ENCODE results near the gene RASA2.
A peak's percentile ranks its signal among the peaks of the same experiment; 100 is the strongest.
"Not testable (repeated sequence)": the region's sequence is repeated elsewhere in the genome, so short reads cannot be mapped to it uniquely, and the experiment has no call there.

The RASA2 gene

DNA sequence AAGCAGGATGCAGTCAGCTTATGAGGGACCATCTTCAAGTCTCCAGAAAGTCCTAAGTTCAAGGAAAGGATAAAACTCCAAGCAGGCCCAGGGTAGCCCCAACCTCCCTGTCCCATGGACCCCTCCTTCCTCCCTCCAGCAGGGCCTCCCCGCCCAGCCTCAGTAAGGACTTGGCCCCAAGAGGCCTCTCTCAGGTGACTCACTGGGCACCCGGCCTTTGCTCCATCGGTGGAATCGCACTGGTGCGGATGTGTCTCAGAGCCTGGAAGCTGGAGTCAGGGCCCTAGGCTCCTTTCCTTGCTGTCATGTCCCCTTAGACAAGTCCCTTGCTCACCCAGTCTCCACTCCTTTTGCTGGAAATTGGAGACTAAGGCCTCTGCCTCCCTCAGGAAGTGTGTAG is 136.9 kb downstream of the RASA2 start:
- H3K9ac ChIP-seq (ENCODE audit: low read length in 5 of 5) = no peak overlapping the region
- no peak overlapping the region for H3K27ac ChIP-seq (ENCODE audit: low read depth, low read length)
- H3K36me3 ChIP-seq (ENCODE audit: control insufficient read depth in 5 of 5, insufficient read depth in 5 of 5, low read length in 5 of 5) = no peaks in the 10 kb centered on the region
- H3K4me1 ChIP-seq (ENCODE audit: control insufficient read depth in 5 of 5, insufficient read depth in 5 of 5, low read length in 5 of 5) = peaks cover 0 to 3% (median 0%) of the 10 kb centered on the region in 5 donors
- no peak overlapping the region for H3K4me3 ChIP-seq (ENCODE audit: low read depth in 1 of 5, low read length in 5 of 5)
- H3K9me3 ChIP-seq (ENCODE audit: control insufficient read depth in 5 of 5, low read length in 5 of 5) = peaks cover 0 to 10% (median 3%) of the 10 kb centered on the region in 5 donors
- H3K27me3 ChIP-seq (ENCODE audit: control insufficient read depth in 5 of 5, insufficient read depth in 4 of 5, low read length in 5 of 5) = no peaks in the 10 kb centered on the region

DNA sequence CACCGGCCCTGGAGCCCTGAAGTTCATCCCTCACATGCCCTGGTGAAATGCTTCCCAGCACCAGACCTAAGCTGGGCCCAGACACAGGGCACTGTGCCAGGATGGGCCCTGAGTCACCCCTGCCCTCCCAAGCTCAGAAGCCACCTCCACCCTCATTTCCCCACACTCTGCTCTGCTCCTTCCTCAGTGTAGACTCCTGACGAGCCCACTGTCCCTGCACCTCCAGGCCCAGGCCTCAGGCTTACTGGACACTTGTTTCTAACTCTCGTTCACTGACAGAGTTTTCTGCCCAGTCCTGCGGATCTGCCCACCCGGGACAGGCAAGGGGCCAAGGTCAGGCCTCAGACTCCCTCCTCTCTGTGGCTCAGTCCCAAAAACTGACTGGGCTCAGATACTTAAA is 138.7 kb downstream of the RASA2 start:
- Histone ChIP-seq H3K9ac (ENCODE audit: low read length in 5 of 5) (no peak overlapping the region), H3K27ac (ENCODE audit: low read depth, low read length) (no peak overlapping the region), H3K36me3 (ENCODE audit: control insufficient read depth in 5 of 5, insufficient read depth in 5 of 5, low read length in 5 of 5) (no peaks in the 10 kb centered on the region), H3K4me3 (ENCODE audit: low read depth in 1 of 5, low read length in 5 of 5) (no peak overlapping the region), H3K27me3 (ENCODE audit: control insufficient read depth in 5 of 5, insufficient read depth in 4 of 5, low read length in 5 of 5) (no peaks in the 10 kb centered on the region), H3K9me3 (ENCODE audit: control insufficient read depth in 5 of 5, low read length in 5 of 5) (peaks cover 0 to 18% (median 7%) of the 10 kb centered on the region in 5 donors), H3K4me1 (ENCODE audit: control insufficient read depth in 5 of 5, insufficient read depth in 5 of 5, low read length in 5 of 5) (no peaks in the 10 kb centered on the region)

GRCh38 chr3:141628334-141628733 is 141.5 kb downstream of the RASA2 start:
- H3K27ac ChIP-seq (ENCODE audit: low read depth, low read length); H3K9ac ChIP-seq (ENCODE audit: low read length in 5 of 5); H3K4me3 ChIP-seq (ENCODE audit: low read depth in 1 of 5, low read length in 5 of 5); H3K4me1 ChIP-seq (ENCODE audit: control insufficient read depth in 5 of 5, insufficient read depth in 5 of 5, low read length in 5 of 5); H3K36me3 ChIP-seq (ENCODE audit: control insufficient read depth in 5 of 5, insufficient read depth in 5 of 5, low read length in 5 of 5); H3K27me3 ChIP-seq (ENCODE audit: control insufficient read depth in 5 of 5, insufficient read depth in 4 of 5, low read length in 5 of 5): not testable (repeated sequence)
- H3K9me3 ChIP-seq (ENCODE audit: control insufficient read depth in 5 of 5, low read length in 5 of 5) = peaks cover 0 to 15% (median 7%) of the 10 kb centered on the region in 5 donors

- H3K4me3 ChIP-seq (ENCODE audit: low read depth in 1 of 5, low read length in 5 of 5); H3K4me1 ChIP-seq (ENCODE audit: control insufficient read depth in 5 of 5, insufficient read depth in 5 of 5, low read length in 5 of 5); H3K27ac ChIP-seq (ENCODE audit: low read depth, low read length); H3K9ac ChIP-seq (ENCODE audit: low read length in 5 of 5); H3K36me3 ChIP-seq (ENCODE audit: control insufficient read depth in 5 of 5, insufficient read depth in 5 of 5, low read length in 5 of 5); H3K27me3 ChIP-seq (ENCODE audit: control insufficient read depth in 5 of 5, insufficient read depth in 4 of 5, low read length in 5 of 5): not testable (repeated sequence)
- peaks cover 0 to 15% (median 7%) of the 10 kb centered on the region in 5 donors for H3K9me3 ChIP-seq (ENCODE audit: control insufficient read depth in 5 of 5, low read length in 5 of 5)
These were observed 142.1 kb downstream of the RASA2 start for GRCh38 chr3:141628868-141629441.

DNA sequence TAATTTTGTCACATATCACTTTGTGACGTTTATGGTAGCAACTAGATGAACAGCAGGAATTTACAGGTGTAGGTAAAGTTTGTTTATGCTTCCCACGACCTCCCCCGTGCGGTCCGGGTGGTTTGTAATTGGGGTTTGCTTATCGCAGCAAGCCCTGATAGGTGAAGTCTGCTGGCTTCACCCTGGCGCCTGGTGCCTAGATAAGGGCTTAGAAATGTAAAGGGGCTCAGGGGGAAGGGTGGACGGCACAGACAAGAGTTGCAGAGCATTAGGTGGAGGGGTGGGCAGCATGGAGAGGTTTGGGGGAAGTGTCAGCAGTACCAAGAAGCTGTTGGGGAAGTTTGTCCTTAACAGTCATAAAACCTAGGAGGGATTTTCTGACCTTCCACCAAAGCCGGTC is 143.1 kb downstream of the RASA2 start:
- Histone ChIP-seq H3K27me3 (ENCODE audit: control insufficient read depth in 5 of 5, insufficient read depth in 4 of 5, low read length in 5 of 5) (no peaks in the 10 kb centered on the region), H3K9ac (ENCODE audit: low read length in 5 of 5) (no peak overlapping the region), H3K4me3 (ENCODE audit: low read depth in 1 of 5, low read length in 5 of 5) (no peak overlapping the region), H3K4me1 (ENCODE audit: control insufficient read depth in 5 of 5, insufficient read depth in 5 of 5, low read length in 5 of 5) (no peaks in the 10 kb centered on the region), H3K36me3 (ENCODE audit: control insufficient read depth in 5 of 5, insufficient read depth in 5 of 5, low read length in 5 of 5) (no peaks in the 10 kb centered on the region), H3K9me3 (ENCODE audit: control insufficient read depth in 5 of 5, low read length in 5 of 5) (peaks cover 0 to 15% (median 7%) of the 10 kb centered on the region in 5 donors), H3K27ac (ENCODE audit: low read depth, low read length) (no peak overlapping the region)

DNA sequence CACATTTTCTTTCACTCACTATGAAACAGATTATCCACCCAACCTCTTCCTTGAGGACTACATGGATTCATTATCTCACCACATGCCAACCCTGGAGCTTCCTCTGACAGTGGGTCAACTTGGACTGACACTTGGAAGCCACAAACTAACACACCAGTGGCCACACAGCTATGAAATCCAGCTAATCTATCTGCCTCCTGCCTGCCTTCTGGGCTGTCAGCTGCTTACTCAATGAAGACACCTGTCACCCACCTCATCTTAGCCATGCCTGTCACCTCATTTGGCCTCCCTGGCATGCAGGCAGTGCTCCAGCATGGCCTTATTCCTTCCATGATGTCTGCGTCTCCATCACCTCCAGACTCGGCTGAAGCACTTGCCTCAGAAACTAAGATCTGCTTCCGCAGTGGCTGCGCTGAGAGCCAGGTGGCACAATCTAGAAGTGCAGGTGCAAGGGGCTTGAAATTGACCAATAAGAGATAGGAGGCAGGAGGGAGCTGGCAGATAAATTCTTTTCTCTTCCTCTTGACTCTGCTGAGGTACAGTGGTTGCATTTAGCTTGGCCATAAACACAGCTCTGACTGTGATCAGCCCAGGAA is 146.1 kb downstream of the RASA2 start:
- peaks cover 0 to 15% (median 7%) of the 10 kb centered on the region in 5 donors for H3K9me3 ChIP-seq (ENCODE audit: control insufficient read depth in 5 of 5, low read length in 5 of 5)
- H3K9ac ChIP-seq (ENCODE audit: low read length in 5 of 5) = no peak overlapping the region
- no peak overlapping the region for H3K27ac ChIP-seq (ENCODE audit: low read depth, low read length)
- H3K4me1 ChIP-seq (ENCODE audit: control insufficient read depth in 5 of 5, insufficient read depth in 5 of 5, low read length in 5 of 5) = no peaks in the 10 kb centered on the region
- no peak overlapping the region for H3K4me3 ChIP-seq (ENCODE audit: low read depth in 1 of 5, low read length in 5 of 5)
- H3K36me3 ChIP-seq (ENCODE audit: control insufficient read depth in 5 of 5, insufficient read depth in 5 of 5, low read length in 5 of 5) = no peaks in the 10 kb centered on the region
- H3K27me3 ChIP-seq (ENCODE audit: control insufficient read depth in 5 of 5, insufficient read depth in 4 of 5, low read length in 5 of 5) = no peaks in the 10 kb centered on the region

DNA sequence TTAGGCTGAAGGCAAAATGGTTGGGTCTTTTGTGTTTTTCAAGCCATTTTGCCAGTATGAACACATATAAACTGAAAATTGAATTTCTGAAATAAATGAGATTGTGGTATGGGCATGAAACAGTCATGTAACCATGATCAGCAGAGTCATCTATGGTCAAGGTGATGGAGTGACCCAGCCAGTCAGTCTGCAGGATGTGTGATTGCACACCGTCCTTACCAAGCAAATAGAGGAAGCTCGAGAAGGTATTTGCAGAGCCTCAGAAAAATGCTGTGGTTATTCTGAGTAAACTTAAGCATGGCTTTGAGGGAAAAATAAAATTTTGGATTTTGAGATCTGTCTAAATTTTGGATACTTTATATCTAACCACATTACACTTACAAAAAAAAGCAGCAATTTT is 155.4 kb downstream of the RASA2 start:
- Histone ChIP-seq H3K27me3 (ENCODE audit: control insufficient read depth in 5 of 5, insufficient read depth in 4 of 5, low read length in 5 of 5) (no peaks in the 10 kb centered on the region), H3K9ac (ENCODE audit: low read length in 5 of 5) (no peak overlapping the region), H3K4me3 (ENCODE audit: low read depth in 1 of 5, low read length in 5 of 5) (no peak overlapping the region), H3K9me3 (ENCODE audit: control insufficient read depth in 5 of 5, low read length in 5 of 5) (peaks cover 0 to 3% (median 0%) of the 10 kb centered on the region in 5 donors), H3K36me3 (ENCODE audit: control insufficient read depth in 5 of 5, insufficient read depth in 5 of 5, low read length in 5 of 5) (no peaks in the 10 kb centered on the region), H3K27ac (ENCODE audit: low read depth, low read length) (no peak overlapping the region), H3K4me1 (ENCODE audit: control insufficient read depth in 5 of 5, insufficient read depth in 5 of 5, low read length in 5 of 5) (peaks cover 1 to 9% (median 9%) of the 10 kb centered on the region in 5 donors)

GRCh38 chr3:141643391-141643790 is 156.6 kb downstream of the RASA2 start:
- Histone ChIP-seq H3K27ac (ENCODE audit: low read depth, low read length) (no peak overlapping the region), H3K36me3 (ENCODE audit: control insufficient read depth in 5 of 5, insufficient read depth in 5 of 5, low read length in 5 of 5) (no peaks in the 10 kb centered on the region), H3K27me3 (ENCODE audit: control insufficient read depth in 5 of 5, insufficient read depth in 4 of 5, low read length in 5 of 5) (no peaks in the 10 kb centered on the region), H3K9me3 (ENCODE audit: control insufficient read depth in 5 of 5, low read length in 5 of 5) (peaks cover 0 to 6% (median 0%) of the 10 kb centered on the region in 5 donors), H3K4me3 (ENCODE audit: low read depth in 1 of 5, low read length in 5 of 5) (no peak overlapping the region), H3K9ac (ENCODE audit: low read length in 5 of 5) (peak overlapping the region in 1 of 5 donors; percentile 23), H3K4me1 (ENCODE audit: control insufficient read depth in 5 of 5, insufficient read depth in 5 of 5, low read length in 5 of 5) (peaks cover 1 to 9% (median 9%) of the 10 kb centered on the region in 5 donors)

- Histone ChIP-seq H3K36me3 (ENCODE audit: control insufficient read depth in 5 of 5, insufficient read depth in 5 of 5, low read length in 5 of 5) (no peaks in the 10 kb centered on the region), H3K27me3 (ENCODE audit: control insufficient read depth in 5 of 5, insufficient read depth in 4 of 5, low read length in 5 of 5) (no peaks in the 10 kb centered on the region), H3K27ac (ENCODE audit: low read depth, low read length) (no peak overlapping the region), H3K9me3 (ENCODE audit: control insufficient read depth in 5 of 5, low read length in 5 of 5) (peaks cover 0 to 6% (median 0%) of the 10 kb centered on the region in 5 donors), H3K4me1 (ENCODE audit: control insufficient read depth in 5 of 5, insufficient read depth in 5 of 5, low read length in 5 of 5) (peaks cover 1 to 9% (median 9%) of the 10 kb centered on the region in 5 donors), H3K4me3 (ENCODE audit: low read depth in 1 of 5, low read length in 5 of 5) (no peak overlapping the region), H3K9ac (ENCODE audit: low read length in 5 of 5) (no peak overlapping the region)
These were observed 157.0 kb downstream of the RASA2 start for GRCh38 chr3:141643796-141644195.

DNA sequence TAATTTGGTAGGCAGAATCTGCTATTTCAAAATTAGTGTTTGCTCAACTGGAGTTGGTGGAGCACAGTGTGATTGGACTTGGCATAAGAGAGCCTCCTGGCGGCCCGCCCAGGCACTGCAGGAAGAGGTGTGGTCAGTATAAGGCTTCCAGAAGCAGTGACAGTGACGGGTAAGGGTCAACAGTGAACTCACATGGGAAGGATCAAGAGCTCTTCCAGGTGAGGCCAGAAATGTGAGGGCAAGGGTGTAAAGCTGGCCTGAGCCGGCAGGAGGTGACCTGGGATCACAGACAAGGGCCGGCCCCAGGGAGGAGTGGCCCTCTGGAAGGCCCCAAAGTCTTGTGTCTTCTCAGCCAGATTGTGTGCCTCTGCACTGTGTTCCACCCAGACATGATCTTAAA is 158.1 kb downstream of the RASA2 start:
- H3K36me3 ChIP-seq (ENCODE audit: control insufficient read depth in 5 of 5, insufficient read depth in 5 of 5, low read length in 5 of 5) = no peaks in the 10 kb centered on the region
- peaks cover 1 to 13% (median 9%) of the 10 kb centered on the region in 5 donors for H3K4me1 ChIP-seq (ENCODE audit: control insufficient read depth in 5 of 5, insufficient read depth in 5 of 5, low read length in 5 of 5)
- H3K9ac ChIP-seq (ENCODE audit: low read length in 5 of 5) = no peak overlapping the region
- no peaks in the 10 kb centered on the region for H3K27me3 ChIP-seq (ENCODE audit: control insufficient read depth in 5 of 5, insufficient read depth in 4 of 5, low read length in 5 of 5)
- peaks cover 0 to 6% (median 0%) of the 10 kb centered on the region in 5 donors for H3K9me3 ChIP-seq (ENCODE audit: control insufficient read depth in 5 of 5, low read length in 5 of 5)
- H3K4me3 ChIP-seq (ENCODE audit: low read depth in 1 of 5, low read length in 5 of 5) = no peak overlapping the region
- H3K27ac ChIP-seq (ENCODE audit: low read depth, low read length) = no peak overlapping the region
